GM21825 (cell line): Measurements from ENCODE around the gene TBL1X.
"Not testable (repeated sequence)": the region's sequence is repeated elsewhere in the genome, so short reads cannot be mapped to it uniquely, and the experiment has no call there.

ENCODE experiments used
- ATAC-seq: cut with Tn5 transposase; IDR thresholded peaks from one replicate; pipeline ENCODE4 v1.9.1; 2021; ENCODE audit warnings: mild to moderate bottlenecking, moderate library complexity; ENCODE audit not compliant: unreplicated experiment

The TBL1X gene

DNA sequence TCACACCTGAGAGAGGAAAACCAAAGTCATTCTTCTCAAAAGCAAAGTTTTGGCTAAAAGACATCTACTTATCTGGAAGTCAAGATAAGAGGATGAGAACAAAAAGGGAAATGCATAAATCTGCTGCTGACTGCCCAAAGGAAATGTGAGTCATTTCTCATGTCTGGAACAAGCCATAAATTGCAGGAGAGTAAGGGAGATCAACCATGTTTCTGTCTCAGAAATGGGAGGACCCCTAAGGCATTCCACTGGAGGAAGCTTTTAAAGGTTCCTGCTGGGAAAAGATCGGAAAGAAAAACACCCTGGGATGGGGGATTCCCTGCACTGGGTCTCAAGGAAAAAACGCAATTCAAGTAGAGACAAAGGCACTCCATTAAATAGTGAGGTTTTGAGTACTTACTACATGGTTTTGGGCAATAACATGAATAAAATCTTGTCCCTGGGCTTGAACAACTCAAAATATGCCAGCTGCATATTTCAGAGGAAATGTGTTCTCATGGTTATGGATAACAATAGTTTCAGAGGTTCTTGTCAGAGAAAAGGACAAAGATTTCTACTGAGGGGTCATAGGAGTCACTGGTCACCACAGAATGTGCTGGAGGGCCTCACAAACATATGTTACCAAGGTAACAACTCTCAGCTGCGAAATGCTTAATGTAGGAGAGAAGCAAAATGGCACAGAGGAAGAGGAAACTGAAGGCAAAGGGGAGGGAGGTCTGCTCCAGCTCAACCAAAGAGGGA is 281.5 kb downstream of the TBL1X start:
- ATAC-seq: no peak

DNA sequence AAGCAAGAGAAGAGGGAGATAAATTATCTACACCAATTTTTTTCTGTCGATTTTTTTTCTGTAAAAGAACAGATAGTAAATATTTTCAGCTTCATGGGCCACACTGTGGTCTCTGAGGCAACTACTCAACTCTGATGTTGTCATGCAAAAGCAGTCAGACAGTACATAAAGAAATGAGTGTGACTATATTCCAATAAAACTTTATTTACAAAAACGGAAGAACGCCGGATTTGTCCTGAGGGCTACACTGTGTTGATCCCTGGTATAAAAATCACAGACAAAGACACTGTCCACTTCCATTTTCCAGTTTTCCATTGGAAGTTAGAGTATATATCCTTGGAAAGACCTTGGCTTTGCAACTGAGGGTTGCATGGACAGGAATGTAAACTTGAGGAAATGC is 282.8 kb downstream of the TBL1X start:
- ATAC-seq: no peak

DNA sequence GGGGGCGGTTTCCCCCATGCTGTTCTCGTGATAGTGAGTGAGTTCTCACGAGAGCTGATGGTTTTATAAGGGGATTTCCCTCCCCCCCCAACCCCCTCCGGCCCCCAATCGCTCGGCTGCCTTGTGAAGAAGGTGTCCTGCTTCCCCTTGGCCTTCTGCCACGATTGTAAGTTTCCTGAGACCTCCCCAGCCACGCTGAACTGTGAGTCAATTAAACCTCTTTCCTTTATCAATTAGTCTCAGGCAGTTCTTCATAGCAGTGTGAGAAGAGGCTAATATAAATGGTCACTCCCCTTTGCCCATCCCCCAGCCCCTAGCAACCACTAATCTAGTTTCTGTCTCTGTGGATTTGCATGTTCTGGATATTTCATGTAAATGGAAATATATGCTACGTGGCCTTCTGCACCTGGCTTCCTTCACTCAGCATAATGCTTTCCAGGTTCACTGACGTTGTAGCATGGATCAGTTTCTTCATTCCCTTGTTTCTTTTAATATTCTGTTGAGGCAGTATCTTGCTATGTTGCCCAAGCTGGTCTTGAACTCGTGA is 284.4 kb downstream of the TBL1X start:
- no peak for ATAC-seq

DNA sequence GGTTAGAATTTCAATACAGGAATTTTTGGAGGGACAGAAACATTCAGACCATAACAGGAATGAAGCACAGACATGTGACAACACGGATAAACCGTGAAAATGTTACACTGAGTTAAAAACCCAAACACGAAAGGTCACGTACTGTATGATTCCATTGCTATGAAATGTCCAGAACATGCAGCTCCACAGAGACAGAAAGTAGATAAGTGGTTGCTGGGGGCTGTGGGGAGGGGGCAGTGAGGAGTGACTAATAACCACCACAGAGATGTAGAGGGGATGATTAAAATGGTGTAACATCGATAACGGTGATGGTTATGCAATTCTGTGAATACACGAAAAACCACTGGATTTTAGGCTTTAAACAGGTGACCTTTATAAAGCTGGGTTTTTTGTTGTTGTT is 292.5 kb downstream of the TBL1X start:
- ATAC-seq: no peak

DNA sequence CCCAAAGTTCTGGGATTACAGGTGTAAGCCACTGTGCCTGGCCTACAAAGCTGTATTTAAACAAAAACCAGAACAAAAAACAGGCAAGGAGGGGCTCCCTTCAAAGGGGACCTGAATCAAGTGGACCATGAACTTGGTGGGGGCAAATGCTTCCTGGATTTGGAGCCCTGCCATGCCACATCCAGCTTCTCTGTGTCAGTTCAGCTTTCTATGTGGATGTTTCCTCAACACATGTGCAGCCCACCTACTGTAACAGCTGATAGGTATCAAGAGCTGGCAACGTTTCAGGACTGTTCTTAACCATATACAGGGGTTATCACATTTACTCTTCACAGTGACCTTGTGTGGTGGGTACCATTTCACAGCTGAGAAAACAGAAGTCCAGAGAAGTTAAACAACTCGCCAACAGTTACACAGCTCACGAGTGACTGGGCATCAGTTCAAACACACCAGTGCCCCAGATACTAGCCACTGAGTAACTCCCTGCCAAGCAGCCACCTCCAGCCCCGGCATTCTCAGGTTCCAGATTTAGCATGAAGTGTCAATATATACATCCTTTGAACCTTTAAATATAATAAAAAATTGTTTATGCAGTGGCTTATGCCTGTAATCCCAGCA is 293.3 kb downstream of the TBL1X start:
- no peak for ATAC-seq

DNA sequence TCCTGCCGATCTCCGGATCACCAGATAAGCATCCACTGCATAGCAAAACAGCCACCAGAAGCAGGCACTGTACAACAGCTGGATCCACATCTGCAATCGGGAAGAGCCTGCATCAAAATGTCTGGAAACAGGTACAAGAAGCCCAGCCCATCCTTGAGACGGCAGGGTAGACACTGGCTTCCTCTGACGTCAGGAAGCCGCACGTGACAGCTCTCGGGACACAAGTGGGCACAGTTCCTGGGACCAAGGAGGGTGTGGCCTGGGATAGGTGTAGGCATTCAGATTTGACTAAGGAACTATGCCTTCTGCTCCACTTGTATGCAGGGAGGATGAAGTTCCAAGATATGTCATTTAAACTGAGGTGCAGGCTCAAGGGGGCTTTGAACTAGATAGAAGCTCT is 294.5 kb downstream of the TBL1X start:
- ATAC-seq: no peak

DNA sequence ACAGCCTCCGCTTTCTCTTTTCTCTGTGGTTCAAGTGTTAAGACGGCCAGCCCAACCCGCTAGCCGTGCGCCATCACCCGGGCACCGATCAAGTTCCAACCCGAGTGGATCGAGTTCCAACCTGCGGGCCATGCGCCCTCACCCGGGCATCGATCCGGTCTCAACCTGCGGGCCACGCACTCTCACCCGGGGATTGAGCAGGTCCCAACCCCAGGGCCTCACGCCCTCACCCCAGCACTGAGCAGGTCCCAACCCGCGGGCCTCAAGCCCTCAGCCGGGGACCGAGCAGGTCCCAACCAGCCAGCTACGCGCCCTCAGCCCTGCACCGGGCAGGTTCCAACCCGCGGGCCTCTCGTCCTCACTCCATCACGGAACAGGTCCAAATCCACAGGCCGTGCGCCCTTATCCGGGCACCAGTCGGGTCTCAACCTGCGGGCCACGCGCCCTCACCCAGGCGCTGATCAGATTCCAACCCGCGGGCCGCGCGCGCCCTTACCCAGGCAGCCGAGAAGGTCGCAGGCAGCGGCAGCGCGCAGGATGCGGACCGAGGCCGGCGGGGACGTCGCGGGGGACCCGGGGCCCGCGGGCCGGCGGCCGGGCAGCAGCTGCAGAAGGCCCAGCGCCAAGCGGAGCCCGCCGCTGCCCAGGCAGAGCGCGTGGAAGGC is 300.3 kb downstream of the TBL1X start:
- no peak for ATAC-seq

DNA sequence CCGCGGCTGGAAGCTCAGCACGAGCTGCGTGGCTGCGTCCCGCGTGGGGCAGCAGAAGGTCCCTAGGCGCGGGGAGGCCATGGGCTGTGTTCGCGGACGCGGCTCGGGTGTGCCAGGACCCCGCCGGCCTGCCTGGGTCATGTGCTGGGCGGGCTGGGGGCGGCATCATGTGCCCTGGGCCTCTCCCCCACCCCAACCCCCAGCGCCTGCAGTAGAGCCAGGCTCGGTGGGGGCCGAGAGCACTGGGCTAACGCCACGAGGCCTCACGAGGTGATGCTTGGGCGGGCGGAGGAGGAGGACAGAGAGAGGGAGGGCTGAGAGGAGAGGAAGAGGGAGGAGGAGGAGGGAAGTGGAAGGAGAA is 300.9 kb downstream of the TBL1X start, which contains the start of gene GPR143:
Gene GPR143, minus strand, starts transcription at position 111 of the 361 bp plus-strand sequence. Its CDS starts 30 bp downstream, at position 81.
- ATAC-seq: no peak

DNA sequence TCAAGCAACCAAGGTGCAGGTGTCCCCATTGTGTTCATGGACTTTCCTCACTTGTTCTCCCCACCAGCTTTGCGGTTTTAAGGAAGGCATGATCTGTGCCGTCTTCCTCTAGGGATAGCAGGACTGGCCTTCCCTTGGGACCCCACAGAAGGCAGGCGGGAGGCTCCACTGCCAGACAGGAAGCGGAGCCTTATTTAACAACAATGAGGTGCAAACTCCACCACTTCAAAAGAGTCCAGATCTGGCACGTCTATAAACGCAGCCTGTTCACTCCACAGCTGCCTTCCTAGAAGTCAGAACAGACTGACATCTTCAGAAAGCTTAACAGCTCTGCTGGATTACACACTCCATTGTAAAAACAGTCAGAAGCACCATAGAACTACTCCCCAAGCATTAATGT is 302.5 kb downstream of the TBL1X start:
- no peak for ATAC-seq

DNA sequence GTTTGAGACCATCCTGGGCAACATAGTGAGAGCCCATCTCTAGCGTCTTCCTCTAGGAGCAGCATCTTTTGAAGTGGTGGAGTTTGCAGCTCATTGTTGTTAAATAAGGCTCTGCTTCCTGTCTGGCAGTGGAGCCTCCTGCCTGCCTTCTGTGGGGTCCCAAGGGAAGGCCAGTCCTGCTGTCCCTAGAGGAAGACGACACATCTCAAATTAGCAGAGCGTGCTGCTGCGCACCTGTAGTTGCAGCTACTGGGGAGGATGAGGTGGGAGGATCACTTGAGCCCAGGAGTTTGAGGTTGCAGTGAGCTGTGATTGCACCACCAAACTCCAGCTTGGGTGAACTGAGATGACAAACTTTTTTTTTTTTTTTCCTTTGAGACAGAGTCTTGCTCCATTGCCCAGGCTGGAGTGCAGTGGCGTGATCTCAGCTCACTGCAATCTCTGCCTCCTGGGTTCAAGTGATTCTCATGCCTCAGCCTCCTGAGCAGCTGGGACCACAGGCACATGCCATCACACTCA is 303.5 kb downstream of the TBL1X start:
- not testable (repeated sequence) for ATAC-seq

DNA sequence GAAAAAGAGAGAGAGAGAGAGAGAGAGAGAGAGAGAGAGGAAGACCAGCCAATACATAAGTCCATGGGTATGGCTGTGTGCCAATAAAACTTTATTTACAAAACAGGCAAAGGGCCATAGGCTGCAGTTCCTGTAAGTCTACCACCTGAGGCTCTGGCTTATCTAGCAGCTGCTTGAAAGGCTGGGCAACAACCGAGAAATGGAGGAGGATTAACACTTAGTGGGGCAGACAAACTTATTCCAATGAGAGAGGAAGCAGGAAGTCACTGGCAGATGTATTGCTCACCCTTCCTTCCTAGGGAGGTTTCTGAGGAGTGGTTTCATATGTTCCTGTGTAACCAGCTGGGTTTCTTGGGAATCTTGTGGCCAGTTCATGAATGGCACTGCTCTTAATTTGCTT is 305.5 kb downstream of the TBL1X start:
- no peak for ATAC-seq

DNA sequence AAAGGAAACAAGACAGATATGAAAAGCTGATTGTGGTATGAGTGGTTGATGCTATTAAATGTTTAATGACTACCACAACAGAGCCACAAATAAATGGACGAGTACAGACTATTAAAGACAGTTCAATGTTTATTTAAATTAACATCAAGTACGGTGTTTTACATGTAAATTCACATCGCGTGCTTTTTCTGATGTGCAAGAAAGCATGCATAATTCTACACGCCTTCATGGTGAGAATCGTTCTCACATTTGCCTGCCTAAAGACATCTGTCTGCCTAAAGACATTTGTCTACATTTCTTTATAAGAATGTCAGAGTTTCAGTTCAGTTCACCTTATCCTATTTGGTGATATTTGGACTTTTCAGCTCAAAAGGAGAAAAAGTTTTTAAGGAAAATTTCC is 308.1 kb downstream of the TBL1X start:
- no peak for ATAC-seq

DNA sequence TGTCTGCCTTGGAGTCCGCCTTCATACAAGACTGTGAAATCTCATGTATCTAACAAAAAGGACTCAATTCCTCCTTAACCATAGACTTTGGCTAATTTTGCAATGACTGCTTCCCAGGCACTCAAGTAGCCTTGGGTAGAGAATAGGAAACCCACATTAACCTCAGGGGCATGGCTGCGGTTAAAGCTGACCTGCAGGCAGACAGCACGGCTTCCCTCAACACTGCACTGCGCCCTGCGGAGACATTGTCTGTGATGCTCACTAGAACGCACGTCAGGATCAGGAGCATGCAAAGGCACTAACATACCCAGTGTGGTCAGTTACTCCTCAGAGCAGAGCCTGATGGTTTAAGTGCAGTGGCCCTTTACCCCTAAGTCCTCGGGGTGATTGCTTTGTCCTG is 311.1 kb downstream of the TBL1X start:
- no peak for ATAC-seq

DNA sequence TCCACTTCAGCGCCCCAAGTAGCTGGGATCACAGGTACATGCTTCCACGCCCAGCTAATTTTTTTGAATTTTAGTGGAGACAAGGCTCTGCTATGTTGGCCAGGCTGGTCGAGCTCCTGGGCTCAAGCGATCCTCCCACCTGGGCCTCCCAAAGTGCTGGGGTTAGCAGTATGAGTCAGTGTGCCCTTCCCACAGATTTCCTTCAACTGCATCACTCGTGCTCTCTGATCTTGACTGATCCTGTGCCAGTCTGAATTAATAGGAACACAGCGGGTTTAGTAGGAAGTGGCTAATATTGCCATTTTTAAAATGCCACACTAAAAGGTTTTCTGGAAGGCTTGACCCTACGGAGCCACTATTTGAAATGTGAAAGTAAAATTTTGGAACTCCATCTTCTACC is 317.1 kb downstream of the TBL1X start:
- no peak for ATAC-seq

DNA sequence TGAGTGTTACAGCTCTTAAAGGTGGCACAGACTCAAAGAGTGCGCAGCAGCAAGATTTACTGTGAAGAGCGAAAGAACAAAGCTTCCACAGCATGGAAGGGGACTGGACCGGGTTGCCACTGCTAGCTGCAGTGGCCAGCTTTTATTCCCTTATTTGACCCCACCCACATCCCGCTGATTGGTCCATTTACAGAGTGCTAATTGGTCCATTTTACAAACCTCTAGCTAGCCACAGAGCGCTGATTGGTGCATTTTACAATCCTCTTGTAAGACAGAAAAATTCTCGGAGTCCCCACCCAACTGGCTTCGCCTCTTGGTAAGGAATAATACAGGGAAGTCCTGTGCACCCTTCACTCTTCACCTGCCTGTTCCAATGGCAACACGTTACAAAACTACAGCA is 319.5 kb downstream of the TBL1X start:
- no peak for ATAC-seq

DNA sequence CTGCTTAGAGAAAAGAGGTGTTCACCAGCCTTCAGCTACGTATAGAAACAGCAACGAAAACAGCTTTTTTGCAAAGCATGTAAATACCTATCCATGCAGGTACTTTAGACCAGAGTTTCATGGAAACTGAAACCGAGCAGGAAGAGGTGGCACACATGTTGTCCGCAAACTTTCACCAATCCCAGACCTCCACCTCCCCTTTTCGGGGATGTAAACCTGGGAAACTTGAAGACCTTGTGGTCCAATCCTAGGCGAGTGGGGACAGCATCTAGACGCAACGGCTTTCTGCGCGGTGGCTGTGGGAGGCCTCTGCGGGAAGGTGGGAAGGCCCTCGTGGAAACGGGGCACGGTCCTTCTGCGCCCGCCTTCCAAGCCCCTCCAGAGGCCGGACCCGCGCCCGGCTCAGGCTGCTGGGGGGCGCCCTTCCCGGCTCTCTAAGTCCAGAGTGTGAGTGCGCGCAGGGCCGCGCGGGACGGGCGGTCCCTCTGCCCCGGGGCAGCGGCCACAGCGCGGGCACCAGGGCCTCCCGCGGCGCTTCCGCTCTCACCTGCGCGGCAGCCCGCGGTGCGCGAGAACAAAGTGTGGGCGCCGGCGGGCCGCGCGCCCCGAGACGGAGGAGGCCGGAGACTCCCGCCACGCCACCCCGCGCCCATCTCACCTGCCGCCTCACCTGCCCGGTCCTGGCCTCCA is 320.5 kb downstream of the TBL1X start:
- no peak for ATAC-seq

DNA sequence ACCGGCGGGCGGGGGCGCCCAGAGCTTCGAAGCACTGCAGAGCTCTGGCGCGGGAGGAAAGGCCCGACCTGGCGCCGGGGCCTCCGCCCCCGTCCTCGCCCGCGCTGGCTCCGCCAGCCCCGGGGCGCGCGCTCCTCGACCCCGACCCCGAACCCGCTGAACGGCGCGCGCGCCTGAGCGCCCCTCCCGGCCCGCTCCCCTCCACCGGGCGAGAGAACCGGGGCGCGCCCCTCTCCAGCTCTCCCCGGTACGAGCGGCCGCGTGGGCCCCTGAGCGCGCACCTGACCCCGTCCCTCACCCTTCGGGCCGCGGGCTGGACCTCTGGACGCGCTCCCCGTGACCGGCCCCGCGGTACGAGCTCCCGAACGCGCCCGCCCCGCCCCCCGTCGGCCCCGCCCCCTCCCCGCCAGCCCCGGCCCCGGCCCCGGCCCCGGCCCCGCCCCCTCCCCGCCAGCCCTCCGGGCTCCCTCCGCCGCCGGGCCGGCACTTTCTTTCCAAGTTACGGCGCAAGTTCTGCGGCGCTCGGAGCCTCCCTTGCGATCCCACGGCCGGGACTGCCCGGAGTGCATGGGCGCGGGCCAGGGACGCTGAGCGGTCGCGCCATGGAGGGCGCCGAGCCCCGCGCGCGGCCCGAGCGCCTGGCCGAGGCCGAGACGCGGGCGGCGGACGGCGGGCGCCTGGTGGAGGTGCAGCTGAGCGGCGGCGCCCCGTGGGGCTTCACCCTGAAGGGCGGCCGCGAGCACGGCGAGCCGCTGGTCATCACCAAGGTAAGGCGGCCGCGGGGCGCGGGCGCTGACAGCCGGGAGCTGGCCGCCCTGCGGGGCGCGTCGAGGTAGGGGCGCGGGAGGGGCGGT is 321.3 kb downstream of the TBL1X start, which contains the start of gene SHROOM2:
Gene SHROOM2, plus strand, starts transcription at position 486 of the 854 bp plus-strand sequence. Its CDS starts 117 bp downstream, at position 603.
- ATAC-seq: no peak

DNA sequence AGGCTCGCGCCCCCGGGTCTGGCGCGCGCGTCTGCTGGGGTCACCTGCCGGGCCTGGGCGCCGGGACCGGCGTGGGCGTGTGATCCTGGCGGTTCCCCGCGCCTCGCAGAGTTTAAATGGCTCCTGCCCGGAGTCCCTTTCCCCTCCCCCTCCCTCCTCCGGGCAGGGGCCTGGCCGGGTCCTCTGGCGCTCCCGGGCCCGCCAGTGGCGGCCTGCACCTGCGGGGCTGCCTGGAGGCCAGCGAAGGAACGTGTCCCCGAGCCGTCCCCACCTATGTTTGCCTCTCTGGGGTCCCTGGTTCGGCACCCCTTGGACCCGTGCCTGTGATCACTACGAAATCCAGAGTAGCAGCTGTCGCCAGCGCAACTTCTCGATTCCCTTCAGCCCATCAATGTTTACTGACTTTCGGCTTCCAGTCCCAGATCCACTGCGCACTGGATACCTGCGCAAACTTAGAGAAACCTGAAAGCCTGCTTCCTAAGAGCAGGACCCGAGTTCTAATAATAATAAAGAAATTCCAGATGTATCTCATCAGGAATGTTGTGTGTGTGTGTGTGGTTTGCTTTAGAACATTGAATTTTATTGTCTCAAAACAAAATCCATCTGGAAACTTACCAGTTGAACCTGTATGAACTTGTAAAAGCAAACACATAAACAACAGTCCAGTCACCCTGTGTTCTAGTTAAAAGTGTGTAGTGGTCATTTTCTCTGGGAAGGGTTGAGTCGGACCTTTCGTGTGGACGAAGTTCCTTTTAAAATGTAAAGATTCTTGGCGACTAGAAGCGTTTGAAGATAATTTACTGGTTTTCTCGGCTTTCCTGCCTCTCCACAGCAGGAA is 322.2 kb downstream of the TBL1X start:
- no peak for ATAC-seq

DNA sequence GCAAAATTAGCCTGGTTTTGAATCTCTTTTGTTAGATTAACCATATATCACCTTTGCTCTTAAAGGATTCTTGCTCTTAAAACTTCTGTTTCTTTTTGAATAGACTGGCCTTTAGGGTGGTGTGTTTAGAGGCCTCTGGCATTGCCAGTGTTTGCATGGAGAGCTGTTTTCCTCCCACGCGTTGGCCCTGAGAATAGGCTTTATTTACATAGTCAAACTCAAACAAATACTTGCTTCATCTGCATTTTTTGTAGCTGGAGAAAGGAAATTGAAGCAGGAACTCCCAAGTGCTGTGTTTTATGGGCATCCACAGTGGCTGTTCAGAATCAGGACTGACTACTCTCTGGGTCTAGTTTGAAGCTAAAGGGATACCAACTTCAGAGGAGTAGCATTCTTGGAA is 324.1 kb downstream of the TBL1X start:
- ATAC-seq: no peak
